Measurements from ENCODE around the gene ZNF414.
"Not testable (repeated sequence)": the region's sequence is repeated elsewhere in the genome, so short reads cannot be mapped to it uniquely, and the experiment has no call there.

Gene ZNF414

DNA sequence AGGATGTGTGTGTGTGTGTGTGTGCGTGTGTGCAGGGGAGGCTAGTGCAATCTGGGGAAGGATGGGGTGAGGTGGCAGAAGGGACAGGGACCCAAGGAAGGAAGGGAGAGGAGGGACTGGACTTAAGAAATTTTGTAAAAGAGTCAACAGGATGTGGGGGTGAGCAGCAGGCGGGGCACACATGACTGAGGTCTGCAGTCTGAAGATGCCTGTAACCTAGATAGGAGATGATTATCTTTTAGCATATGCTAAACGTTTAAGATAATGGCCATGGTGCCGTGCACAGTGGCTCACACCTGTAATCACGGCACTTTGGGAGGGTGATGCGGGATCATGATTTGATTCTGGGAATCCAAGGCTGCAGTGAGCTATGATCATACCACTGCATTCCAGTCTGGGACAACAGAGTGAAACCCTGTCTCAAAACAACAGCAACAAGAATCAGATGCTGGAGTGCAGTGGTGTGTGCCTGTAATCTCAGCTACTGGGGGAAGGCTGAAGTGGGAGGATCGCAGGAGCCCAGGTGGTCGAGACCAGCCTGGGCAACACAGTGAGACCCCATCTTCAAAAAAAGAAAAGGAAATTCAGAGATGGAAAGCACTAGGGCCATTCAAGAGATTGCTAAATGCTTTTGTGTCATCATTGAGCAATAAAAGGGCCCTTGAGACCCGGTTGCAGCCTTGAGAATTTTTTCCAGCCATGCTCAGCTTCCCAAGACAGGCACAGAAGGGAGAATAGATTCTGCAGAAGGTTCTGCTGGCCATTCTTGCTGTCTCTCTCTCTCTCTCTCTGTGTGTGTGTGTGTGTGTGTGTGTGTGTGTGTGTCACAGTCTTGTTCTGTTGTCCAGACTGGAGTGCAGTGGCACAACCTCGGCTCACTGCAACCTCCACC, 3.8 kb upstream of the ZNF414 start:
- DNase-seq: no peak

DNA sequence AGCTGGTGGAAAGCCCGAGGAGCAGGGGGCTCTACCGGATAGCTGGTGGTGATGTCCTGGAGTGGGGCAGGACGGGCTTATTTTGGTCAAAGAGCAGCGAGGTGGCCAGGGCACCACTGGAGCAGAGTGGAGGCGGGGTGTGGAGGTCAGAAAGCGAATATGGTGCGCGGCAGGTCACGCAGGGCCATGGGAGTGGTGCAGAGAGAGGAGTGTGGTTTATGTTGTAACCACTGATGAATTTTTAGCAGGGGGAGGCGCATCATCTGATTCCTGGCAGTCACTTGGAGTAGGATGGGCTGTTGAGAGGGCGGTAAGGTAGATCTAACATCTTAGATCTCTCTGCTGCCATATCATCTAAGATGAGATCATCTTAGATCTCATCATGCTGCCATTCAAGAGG, 1.4 kb upstream of the ZNF414 start:
- no peak for DNase-seq

DNA sequence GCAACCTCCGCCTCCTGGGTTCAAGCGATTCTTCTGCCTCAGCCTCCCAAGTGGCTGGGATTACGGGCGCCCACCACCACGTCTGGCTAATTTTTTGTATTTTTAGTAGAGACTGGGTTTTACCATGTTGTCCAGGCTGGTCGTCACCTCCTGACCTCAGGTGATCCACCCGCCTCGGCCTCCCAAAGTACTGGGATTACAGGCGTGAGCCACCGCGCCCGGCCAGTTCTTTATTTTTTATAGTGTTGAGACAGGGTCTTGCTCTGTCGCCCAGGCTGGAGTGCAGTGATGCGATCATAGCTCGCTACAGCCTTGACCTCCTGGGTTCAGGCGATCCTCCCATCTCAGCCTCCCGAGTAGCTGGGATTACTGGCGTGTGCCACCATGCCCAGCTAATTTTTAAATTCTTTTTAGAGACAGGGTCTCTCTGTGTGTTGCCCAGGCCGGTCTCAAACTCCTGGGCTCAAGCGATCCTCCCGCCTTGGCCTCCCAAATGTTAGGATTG, 590 bp upstream of the ZNF414 start:
- not testable (repeated sequence) for DNase-seq

DNA sequence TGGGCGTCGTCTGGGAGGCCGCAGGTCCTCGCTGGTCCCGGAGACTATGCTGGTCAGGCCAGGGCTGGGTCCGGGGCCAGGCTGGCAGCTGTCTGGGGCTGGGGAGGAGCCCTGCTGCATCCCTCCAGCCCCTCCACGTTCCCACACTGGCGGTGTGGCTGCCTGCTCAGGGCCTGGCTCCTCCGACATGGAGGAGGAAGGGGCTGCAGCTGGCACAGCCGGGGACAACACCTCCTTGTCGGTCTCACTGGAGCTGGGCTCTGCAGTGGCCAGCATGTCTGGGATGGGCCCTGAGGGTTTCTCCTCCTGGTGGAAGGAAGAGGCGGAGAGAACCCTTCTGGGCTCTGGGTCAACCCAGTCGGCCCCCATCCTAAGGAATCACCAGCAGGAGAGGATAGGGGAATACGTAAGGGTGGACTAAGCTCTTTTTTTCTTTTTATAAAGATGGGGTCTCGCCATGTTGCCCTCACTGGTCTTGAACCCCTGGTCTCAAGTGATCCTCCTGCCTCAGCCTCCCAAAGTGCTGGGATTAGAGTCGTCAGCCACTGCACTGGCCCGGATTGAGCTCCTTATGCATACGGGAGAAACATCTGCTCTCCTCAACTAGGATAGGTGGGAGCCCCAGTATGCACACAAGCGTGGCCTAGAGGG, 806 bp downstream of the ZNF414 start:
- DNase-seq: no peak

DNA sequence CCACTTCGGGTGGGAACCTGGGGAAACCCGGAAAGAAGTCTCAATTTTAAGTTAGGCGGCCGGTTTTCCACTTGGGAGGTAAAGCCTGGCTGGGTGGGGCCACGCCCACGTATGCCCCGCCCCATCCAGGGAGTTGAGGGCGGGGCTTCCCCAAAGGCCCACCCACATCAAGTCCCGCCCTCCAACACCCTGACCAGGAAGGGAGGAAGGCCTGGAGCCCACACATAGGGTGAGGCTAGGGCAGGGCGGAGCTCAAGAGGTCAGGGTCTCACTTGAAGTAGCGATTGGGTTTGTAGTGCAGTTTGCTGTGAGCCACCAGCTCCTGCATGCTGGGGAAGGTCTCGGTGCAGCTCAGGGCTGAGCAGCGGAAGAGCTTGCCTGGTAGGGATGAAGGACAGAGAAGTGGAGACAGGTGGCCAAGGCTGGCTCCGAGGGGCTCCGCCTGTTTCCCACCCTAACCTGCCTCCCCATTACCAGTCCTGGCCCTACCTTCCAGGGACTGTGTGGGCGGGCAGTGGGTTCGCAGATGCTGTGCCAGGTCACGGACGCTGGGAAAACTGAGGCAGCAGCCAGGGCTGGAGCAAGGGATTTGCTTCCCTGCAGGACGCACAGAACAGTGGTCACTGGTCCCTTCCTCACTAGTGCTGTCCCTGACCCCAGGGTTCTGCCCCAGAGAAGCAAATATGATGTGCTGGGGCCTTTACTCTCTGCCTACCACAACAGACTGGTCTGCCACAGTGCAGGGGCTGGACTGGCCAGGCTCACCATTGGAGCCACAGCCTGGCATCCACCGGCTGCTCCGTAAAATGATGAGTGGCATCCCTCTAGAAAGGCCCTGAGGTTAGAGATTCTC, 1.6 kb downstream of the ZNF414 start:
- no peak for DNase-seq

DNA sequence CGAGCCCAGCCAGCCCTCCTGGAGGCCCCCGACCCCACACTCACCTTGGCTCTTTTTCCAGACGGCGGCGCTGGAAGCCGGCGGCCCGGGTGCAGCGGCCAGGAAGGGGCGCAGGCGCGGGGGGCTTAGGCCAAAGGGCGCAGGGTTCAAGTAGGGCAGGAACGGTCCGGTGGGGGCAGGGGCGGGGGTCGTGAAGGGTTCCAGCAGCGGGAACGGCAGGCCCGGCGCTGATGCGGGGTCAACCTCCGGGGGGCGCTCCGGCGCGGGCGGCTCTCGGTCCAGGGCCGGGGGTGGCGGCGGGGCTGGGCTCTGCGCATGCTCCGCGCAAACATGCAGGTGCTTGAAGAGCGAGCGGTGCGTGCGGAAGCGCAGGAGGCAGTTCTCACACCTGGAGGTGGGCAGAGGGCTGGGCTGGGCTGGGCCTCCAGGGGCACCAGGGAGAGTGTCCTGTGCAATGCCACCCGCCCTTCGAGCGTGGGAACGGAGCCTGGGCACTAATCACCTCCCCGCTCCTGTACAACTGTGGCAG, 2.3 kb downstream of the ZNF414 start:
- no peak for DNase-seq

DNA sequence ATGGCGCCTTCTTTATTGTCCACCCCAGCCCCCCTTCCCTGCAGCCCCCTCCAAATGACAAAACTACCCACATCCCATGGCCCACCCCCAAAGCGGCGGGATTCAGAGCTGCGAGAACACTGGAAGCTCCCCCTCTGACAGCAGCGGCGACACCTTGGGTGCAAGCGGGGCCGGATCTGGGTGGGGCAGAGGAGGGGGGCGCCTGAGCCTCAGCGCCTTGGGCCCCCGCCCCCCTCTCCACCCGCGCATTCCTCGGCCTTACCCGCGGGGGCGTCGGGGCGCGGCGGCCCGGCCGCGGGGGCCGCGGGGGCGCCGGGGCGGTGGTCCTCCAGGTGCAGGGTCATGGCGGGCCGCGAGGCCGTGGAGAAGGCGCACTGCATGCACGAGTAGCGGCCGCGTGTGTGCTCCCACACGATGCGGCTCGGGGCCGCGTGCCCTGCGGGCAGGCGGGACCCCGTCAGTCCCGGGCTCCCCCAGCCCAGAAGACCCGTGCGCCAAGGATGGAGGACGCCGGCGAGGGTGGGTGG, 3.3 kb downstream of the ZNF414 start:
- DNase-seq: no peak

DNA sequence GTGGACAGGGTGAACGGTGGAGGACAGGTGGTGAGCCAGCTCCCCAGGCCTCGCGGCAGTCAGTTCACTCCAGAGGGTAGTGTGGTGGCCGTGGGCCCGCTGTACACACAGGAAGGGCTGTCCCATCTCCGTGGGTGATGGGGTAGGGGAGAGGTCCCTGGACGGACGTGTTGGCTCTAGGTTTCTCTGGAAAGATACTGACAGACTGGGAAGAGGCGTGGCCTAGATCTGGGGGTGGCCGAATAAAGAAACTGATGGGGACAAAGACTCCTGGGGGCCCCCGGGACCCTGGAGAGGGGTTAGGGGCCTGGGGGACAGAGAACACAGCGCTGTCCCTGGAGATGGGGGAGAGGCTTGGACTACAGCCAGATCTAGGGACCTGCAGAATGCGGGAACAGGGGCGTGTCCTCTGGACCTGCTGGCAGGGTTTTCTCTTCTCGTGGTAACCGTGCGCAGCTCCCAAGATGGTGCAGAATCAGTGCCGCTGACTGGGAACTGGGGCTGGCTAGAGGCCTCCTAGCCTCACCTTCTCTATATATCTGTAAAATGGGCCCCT, 7.5 kb downstream of the ZNF414 start:
- no peak for DNase-seq

DNA sequence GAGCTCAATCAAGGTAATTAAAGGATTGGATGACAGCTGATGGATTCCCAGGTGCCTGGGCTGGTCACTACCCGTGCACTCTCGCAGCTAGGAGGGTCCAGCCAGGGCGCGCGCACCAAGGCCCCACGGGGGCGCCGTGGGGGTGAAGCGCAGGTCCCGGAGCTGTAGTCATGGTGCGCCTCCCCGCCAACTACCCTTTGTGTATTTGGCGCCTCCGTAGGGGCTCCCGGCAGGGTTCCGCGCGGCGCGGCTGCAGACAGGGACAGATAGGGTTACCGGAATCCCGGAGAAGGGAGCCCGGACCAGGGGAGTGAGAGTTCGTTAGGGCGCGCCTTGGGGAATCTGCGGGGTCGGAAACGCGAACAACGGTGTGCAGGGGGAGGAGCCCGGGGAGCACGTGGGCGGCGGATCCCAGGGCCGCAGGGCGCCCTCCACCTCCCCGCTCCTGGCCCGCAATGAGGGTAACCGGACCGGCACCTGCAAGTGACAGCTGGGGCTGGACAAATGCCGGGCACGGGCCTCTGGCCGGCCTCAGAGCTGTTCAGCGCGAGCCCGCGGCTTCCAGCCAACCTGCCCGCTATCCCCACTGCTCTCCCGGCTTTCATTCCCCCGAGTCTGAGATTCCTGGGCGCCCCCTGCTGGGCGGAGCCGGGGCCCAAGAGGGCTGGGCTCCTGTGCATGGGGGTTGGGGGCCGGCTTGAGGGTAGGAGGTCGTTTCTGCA, 8.1 kb downstream of the ZNF414 start:
- peak; percentile 81 for DNase-seq

DNA sequence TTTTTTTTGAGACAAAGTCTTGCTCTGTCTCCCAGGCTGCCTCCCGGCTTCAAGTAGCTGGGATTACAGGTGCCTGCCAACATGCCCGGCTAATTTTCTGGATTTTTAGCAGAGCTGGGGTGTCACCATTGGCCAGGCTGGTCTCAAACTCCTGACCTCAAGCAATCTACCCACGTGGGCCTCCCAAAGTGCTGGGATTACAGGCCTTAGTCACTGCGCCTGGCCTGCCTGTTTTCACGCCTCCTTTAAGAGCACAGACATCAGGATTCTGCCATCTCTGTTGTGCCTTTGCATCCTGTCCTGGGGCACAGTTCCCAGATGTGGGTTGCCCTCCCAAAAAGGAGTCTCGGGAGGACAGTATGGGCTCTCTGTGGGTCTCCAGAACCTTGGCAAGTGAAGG, 9.0 kb downstream of the ZNF414 start:
- DNase-seq: no peak

DNA sequence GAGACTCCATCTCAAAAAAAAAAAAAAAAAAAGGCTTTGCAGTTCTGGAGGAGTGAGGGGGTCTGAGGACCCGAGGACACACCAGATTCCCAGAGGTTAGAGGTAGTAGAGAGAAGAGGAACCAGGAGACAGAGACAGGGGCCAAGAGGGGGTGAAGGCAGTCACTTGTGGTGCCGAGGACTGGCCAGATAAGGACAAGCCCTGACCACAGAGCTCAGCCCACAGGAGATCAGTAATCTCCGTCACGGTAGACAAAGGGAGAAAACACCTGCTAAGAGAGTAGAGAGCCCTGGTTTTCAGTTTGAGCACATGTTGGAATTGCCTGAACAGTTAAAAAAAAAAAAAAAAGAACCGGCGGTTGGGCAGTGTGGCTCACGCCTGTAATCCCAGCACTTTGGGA, 9.8 kb downstream of the ZNF414 start:
- DNase-seq: no peak

DNA sequence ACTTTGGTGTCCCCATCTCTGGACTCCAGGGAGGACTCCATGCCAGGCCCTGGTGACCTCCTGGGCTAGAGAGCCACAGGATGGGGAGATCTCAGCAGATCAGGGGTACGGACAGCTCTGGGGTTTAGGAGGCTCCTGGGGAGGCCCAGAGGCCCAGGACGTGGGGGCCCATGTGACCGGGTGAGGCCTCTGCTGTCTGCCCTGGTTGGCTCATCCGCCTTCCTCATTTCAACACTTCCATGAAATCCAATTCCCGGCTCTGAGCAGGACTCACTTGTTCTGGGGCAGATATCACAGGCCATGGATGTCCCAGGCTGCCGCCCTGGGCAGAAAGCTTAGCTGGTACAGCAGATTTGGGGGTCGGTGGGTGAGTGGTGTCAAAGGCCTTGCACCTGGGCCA, 10.5 kb downstream of the ZNF414 start:
- no peak for DNase-seq

DNA sequence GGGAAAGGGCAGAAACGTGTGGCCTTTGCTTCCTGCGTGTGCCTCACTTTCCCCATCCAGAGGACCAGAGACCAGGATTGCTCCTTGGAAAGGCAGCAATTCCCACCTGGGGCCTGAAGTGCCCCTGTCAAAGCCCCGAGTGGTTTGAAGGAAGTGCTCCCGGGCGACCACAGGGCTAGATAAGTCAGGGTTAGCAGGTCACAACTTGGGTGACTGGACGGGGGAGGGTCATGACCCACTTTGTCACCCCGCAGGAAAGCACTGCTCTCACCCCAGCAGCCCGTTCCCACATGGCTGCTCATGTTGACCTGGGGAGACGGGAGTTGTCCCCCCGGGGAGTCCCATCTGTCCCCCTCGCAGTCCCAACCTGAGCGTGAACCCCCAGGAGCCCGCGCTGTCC, 12.0 kb downstream of the ZNF414 start:
- no peak for DNase-seq

DNA sequence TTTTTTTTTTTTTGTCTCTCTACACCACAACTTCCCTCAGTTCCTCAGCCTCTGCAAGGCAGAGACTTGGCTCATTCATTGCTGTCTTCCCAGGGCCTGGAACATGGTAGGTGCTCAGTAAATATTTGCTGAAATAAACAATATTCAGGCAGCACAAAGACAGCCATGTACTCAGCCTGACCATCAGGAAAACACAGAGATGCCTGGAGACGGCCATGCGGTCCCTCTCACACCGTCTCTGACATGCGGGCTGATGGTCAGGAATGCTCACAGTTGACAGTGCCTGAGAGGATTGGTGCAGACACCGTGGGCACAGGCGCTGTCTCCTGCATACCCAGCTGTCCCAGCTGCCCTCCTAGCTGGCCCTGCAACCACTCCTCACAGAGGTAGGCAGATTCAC, 12.5 kb downstream of the ZNF414 start:
- no peak for DNase-seq

DNA sequence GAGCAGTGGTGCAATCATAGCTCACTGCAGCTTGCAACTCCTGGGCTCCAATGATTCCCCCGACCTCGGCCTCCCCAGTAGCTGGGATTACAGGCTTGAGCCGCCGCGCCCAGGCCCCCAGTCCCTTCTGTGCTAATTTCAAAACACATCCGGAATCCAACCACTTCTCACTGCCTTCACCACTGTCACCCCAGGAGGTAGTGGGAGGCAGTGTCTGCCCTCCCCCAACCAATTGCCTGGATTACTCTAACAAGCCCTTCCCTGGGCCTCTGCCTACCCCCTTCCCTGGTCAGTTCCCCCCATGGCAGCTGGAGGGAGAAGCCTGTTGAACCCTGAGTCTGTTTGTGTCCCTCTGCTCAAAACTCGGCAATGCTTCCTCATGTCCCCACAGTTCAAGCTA, 13.8 kb downstream of the ZNF414 start:
- DNase-seq: no peak

DNA sequence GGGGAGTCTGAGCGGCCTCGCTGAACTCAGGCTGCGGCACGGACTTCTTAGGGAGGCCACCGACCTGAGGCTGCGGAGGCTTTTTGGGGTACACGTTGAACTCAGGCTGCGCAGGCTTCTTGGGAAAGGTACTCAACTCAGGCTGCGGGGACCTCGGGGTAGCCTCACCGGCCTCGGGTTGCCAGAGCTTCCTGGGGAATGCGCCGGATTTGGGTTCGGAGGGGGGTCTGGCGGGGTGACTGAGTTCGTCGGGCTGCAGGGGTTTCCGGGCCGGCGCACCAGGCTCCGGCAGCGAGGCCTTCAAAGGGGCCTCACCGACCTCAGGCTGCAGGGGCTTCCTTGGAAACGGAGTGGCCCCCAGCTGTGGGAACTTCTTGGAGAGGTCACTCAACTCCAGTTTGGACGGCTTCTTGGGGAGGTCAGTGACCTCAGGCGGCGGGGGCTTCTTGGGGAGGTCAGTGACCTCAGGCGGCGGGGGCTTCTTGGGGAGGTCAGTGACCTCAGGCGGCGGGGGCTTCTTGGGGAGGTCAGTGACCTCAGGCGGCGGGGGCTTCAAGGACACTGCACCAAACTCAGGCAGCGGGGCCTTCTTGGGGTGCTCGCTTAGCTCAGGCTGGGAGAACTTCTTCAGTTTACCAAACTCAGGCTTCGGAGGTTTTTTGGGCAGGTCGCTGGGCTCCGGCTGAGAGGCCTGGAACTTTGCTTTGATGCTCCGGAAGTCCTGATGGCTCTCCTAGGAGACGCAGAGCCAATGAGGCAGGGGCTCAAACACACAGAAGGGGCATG, 14.7 kb downstream of the ZNF414 start:
- no peak for DNase-seq

DNA sequence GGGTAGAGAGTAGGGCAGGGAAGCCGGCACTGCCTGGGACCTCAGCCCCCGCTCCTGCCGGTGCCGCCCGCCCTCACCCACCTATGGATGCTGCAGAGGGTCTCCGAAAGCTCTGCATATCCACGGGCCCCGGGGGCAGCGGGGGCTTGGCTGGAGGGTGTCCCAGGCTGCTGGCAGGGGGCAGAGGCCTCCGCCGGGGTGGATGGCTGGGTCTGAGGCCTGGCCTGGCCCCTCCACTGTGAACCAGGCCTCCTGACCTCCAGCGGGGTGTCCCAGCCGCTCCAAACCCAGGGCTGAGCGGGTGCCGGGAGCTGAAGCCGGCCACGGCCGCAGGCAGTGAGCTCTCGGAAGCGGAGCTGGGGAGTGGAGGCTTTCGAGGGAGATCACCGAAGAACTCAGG, 15.7 kb downstream of the ZNF414 start:
- DNase-seq: no peak

DNA sequence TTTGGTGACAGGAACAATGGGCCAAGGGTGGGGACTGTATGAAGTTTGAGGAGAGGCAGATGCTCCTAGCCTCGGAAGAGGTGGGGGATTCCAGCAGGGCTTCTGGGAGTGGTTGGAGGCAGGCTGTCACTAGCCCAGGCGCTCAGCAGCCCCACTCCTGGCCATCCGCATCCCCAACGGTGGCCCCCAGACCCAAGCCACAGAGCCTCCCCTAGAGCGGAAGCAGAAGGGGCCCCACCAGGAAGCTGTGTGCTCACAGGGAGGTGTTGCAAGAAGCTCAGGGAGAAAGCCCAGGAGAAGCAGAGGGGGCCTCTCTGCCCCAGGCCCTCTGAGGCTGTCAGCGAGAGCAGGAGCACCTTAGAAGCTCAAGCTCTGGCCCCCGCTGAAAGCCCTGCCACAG, 19.8 kb downstream of the ZNF414 start:
- DNase-seq: no peak

DNA sequence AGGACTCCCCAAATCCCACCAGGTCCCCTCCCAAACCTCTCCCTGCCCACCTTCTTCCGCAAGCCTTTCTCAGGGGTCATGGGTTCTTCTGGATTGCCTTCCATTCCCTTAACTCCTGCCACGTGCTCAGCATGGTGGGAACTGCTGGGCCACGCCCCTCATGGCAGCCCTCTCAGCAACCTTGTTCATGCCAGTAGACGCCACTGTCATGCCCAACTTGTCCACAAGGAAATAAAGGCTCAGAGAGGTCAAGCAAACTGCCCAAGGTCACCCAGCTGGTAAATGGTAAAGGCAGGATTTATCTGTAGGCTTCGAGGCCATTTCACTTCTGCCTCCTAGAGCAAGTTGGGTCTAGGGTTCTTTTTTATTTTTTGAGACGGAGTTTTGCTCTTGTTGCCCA, 22.4 kb downstream of the ZNF414 start:
- no peak for DNase-seq

DNA sequence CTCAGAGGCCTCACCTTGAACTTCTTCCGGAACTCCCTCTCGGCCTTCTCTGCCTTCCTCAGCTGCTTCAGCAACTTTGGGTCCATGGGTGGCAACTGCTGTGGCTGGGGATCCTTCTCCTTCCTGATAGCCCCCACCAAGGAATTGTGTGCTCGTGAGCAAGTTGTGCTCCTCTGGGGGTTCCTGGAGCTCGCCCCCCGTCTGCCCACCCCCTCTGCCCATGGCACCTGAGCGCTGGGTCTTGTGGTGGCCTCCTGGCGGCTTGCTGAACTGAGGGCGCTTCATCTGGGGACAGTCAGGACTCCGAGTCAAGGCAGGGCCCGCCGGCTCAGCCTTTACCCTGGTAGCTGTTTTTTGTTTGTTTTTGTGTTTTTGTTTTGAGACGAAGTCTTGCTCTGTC, 23.1 kb downstream of the ZNF414 start:
- DNase-seq: no peak

DNA sequence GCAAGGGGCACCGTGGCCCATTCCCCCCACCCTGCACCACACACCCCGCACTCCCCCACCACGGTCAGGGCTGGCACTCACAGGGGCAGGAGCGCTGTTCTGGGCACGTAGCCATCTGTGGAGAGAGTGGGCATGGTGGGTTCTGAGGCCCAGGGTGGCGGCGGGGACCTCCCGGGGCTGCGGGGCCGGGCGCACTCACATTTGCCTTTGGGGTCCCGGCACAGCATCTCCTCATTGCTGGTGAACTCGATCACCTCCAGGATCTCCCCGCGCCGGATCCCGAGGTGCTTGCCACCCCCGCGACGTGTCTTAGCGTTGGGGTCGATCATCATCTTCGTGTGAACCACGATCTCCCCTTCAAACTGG, 23.6 kb downstream of the ZNF414 start:
- no peak for DNase-seq

Measured in left hindlimb (tissue), 1 donor.